ENCODE results near the gene CST9L.

The CST9L gene

DNA sequence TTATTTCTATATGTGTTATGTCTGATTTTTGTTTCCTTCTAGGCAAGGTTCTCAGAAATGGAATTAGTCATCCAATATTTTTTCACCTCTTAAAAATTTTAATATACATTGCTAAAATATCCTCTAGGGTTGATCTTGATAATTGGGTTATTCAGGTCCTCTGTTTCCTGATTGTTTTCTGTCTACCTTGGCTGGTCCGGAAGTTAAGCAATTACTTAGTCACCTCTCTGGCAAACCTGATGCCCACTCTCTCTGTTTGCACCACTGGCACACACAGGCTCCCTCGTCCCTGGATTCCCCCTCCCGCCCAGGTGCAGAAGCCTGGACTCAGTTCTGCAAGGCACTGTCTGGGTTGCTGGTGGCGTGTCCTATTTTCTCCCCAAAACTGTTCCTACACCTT, 27.7 kb downstream of the CST9L start:
- TF ChIP-seq CTCF (conservative IDR thresholded peaks at IDR 0.05; ENCODE audit: low read depth, low read length) = no peak
- DNase-seq (ENCODE audit: low read depth) = no peak

DNA sequence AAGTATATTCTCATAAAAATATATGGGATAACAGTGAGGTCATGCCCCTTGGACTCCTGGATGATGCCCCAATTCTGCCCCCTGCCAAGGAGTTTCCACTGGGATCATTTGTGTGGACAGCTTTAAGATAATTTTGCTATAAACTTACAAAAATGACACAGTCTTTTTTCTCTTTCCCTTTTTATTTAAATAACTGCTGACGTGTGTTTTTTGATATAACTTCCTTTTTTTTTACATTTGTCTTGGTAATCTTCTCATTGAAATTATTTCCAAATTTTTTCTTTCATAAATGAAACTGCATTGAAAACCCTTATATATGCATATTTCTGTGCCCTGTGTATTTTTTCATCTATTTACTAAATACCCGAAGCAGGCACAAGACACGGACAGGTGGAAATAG, 31.3 kb downstream of the CST9L start:
- no peak overlapping the region for H3K4me3 ChIP-seq (ENCODE audit: low read length)
- no peak for DNase-seq (ENCODE audit: low read depth)
- no peak for TF ChIP-seq CTCF (conservative IDR thresholded peaks at IDR 0.05; ENCODE audit: low read depth, low read length)

More for the DNA sequence above, 27.7 kb downstream of the CST9L start:
- H3K4me3 ChIP-seq (ENCODE audit: low read length) = no peak overlapping the region

- no peak for TF ChIP-seq CTCF (conservative IDR thresholded peaks at IDR 0.05; ENCODE audit: low read depth, low read length)
- H3K4me3 ChIP-seq (ENCODE audit: low read length) = no peak overlapping the region
- DNase-seq (ENCODE audit: low read depth) = no peak
Observed at GRCh38 chr20:23536328-23536974, 31.8 kb downstream of the CST9L start.

- no peak for TF ChIP-seq CTCF (conservative IDR thresholded peaks at IDR 0.05; ENCODE audit: low read depth, low read length)
- no peak overlapping the region for H3K4me3 ChIP-seq (ENCODE audit: low read length)
- DNase-seq (ENCODE audit: low read depth) = no peak
Observed at GRCh38 chr20:23534801-23535593, 33.3 kb downstream of the CST9L start.

- TF ChIP-seq CTCF (conservative IDR thresholded peaks at IDR 0.05; ENCODE audit: low read depth, low read length) = no peak
- DNase-seq (ENCODE audit: low read depth) = no peak
- H3K4me3 ChIP-seq (ENCODE audit: low read length) = no peak overlapping the region
Observed at GRCh38 chr20:23533161-23533560, 35.1 kb downstream of the CST9L start.

DNA sequence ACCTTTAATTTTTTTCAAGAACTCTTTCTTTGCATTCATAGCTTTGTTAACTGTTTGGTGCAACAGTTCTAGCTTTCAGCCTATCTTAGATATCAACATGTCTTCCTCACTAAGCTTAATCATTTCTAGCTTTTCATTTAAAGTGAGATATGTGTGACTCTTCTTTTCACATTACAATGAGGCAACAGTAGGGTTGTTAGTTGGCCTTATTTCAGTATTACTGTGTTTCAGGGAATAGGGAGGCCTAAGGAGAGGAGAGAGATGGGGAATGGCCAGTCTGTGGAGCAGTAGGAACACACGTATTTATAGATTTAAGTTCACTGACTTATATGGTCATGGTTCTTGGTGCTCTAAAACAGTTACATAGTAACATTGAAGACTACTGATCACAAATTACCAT, 35.8 kb downstream of the CST9L start:
- H3K4me3 ChIP-seq (ENCODE audit: low read length) = no peak overlapping the region
- DNase-seq (ENCODE audit: low read depth) = no peak
- TF ChIP-seq CTCF (conservative IDR thresholded peaks at IDR 0.05; ENCODE audit: low read depth, low read length) = no peak
